NCI-H146 treated with DMSO at 0.1 percent for 48 hours (cell line): ENCODE data around the gene CFAP157.

Experiments
- DNase-seq: peaks from one replicate; lab custom pipeline; 2025; ENCODE audit not compliant: unreplicated experiment; lab: John Stamatoyannopoulos, UW

CFAP157 gene

DNA sequence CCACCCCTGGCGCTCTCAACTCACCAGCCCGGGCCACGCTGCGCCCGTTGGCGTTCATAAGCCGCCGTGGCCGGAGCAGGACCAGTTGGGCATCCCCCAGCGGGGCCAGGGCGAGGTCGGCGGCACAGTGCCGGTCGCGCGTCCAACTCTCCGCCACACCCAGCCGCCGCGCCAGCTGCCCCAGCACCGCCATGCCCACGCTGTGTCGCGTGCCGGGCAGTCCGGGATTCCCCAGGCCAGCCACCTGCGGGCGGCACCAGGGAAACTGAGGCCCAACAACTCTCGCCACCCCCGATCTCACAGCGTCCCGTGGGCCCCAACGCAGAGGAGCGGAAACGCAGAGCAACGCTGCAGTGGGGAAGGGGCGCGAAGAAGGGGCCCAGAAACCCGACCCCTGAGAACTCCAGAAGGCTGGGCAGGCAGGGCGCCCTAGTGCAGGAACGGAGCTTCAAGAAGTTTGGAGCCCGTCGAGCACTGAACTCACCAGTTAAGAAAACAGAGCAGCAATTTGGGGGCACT lies 8.2 kb downstream of the CFAP157 start:
- no peak for DNase-seq

GRCh38 chr9:127715470-127716337 lies 8.9 kb downstream of the CFAP157 start, which contains the start of the genes PTRH1 and TTC16:
Gene PTRH1 (minus strand): TSS chr9:127715663. CDS start chr9:127715639, 24 bp downstream.
Gene TTC16 (plus strand): TSS chr9:127716079. CDS start chr9:127716146, 67 bp downstream.
- DNase-seq, result peak; percentile 76

GRCh38 chr9:127716412-127716811 lies 9.6 kb downstream of the CFAP157 start:
- no peak for DNase-seq

DNA sequence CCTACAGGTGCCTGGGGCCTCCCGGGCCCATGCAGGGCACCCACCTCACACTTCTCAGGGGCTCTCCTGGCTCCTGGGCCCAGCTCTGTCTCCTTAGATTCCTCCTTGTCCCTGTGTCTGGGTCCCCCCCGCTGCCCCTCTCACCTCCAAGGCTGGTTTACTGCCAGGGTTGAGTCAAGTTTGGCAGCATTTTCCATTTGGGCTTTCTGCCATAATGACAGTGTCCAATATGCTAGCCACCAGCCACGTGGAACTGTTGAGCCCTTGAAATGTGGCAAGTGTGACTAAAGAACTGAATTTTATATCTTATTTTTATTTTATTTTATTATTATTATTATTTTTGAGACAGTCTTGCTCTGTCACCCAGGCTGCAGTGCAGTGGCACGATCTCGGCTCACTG lies 11.0 kb downstream of the CFAP157 start:
- no peak for DNase-seq

- DNase-seq, result no peak
Measured at GRCh38 chr9:127720031-127720864, 13.5 kb downstream of the CFAP157 start.

GRCh38 chr9:127720865-127721227 lies 14.1 kb downstream of the CFAP157 start:
- no peak for DNase-seq

DNA sequence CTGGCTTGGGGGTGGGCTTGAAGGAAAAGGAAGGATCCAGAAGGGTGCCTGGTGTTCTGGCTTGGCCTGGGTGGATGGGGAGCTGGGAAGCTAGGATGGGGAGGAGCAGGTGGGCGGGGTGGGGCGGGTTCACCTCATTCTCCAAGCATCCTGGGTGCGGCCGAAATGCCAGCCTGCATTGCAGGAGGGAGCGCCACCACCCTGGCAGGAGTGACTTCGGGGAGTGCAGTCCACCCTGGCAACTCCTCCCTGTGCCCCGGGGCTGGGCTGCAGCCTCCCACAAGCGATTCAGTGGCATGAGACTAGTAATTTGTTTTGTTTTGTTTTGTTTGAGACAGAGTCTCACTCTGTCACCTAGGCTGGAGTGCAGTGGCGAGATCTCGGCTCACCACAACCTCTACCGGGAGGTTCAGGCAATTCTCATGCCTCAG lies 14.6 kb downstream of the CFAP157 start:
- DNase-seq, result no peak

DNA sequence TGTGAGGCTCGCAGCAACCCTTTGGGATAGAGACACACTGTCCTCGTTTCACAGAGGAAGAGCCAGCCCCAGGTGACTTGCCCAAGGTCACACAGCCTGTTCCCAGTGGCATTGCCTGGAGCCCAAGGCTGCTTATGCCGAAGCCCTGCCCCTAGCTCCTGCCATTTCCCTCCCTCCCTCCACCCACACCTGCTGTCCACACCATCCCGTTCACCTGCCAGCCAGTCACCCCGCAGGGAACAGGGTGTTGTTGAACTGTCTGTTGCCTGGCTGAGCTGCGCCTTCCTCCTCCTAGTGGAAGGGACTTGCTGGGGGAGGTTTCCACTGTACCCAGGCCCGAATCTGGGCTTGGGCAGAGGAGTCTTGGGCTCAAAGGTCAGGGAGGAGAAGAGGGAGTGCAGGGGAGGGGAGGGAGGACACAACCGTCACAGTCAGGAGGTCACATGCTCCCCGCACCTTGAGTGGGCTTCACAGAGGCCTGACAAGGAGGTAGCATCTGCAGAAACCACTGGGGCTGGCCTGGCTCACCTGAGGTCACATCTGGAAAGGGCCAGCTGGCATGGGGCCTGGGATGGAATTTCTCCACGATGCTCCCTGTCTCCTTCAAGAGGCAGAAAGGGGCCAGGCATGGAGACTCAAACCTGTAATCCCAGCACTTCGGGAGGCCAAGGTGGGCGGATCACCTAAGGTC lies 15.4 kb downstream of the CFAP157 start:
- DNase-seq, result peak; percentile 68

- DNase-seq, result no peak
Measured at GRCh38 chr9:127723013-127723412, 16.2 kb downstream of the CFAP157 start.

- DNase-seq, result no peak
Measured at GRCh38 chr9:127723444-127723843, 16.7 kb downstream of the CFAP157 start.

- DNase-seq, result no peak
Measured at GRCh38 chr9:127724012-127724411, 17.2 kb downstream of the CFAP157 start.

- no peak for DNase-seq
Measured at GRCh38 chr9:127726871-127727270, 20.1 kb downstream of the CFAP157 start.

DNA sequence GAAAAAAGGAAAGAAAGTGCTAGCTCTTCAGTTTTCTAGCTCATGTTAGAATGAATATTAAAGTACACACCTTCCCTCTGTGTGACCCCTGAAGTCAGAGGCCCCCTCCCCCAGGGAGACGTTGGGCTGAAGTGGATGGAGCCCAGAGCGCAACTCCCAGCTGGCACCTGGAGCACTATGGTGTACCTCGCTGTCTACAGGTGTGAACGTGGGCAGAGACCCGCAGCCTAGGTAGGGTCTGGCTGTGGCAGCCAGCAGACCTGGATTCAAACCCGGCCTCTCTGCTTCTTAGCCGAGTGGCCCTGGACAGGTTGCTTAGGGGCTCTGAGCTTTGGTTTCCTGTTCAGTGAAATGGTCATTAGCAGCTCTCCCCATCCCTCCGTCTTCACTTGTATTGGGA lies 22.0 kb downstream of the CFAP157 start:
- DNase-seq, result no peak

- DNase-seq, result no peak
Measured at GRCh38 chr9:127729522-127730256, 22.9 kb downstream of the CFAP157 start.

GRCh38 chr9:127730262-127730661 lies 23.5 kb downstream of the CFAP157 start:
- no peak for DNase-seq

- no peak for DNase-seq
Measured at GRCh38 chr9:127730799-127731410, 24.1 kb downstream of the CFAP157 start.

DNA sequence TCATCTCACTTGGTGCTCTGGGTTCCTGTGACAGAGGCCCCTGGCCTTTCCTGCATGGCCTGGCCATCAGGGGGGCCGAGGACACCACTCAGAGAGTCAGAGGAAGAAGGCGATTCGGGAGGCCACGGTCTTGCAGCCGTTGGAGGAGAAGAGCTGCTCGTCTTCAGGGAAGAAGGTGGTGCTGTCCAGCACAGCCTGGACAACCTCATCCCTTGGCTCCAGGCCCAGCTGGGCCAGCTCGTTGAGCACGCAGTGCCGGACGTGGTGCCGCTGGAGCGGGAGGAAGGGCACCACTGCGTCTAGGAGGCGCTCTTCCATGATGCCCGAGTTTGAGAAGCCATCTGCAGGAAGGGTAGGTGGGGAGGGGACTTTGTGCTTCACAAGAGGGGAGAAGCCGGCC lies 25.1 kb downstream of the CFAP157 start:
- DNase-seq, result no peak

DNA sequence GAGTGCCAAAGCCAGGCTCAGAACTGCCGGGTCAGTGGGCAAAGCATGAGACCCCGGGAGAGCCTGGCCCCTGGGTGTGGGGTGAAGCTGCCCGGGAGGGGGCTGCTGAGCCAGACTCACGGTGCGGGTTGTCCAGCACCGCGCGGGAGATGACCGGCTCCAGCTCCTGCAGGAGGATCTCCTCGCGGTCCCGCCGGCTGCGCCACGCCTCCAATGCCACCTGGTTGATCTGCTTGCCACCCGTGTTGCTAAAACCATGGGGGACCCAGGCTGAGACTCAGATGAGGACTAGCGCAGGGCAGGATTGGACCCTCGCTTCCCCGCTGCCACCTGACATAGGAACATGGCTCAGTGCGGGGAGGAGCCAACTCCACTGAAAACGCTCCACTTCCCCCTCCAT lies 25.7 kb downstream of the CFAP157 start:
- no peak for DNase-seq

DNA sequence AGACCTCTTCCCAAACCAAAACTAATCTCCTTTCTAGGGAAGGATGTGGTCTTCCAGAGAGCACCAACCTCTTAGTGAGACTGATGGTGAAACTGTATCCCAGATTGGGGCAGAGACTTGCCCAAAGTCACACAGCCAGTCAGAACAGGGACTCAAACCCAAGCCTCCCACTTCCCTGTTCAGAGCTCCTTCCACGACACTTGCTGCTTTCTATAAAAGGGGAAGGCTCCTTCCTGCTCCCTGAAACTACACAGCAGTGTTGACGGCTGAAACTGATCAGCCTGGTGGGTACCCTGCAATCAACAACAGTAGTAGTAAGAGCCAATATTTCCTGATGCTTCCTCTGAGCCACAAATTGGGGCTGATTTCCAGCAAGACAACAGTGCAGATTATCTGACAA lies 26.8 kb downstream of the CFAP157 start:
- no peak for DNase-seq

GRCh38 chr9:127734247-127734746 lies 27.5 kb downstream of the CFAP157 start:
- DNase-seq, result no peak
